Suprapubic skin (tissue), 4 donors: ENCODE results near the gene BLOC1S5.

Experiments
- CTCF ChIP-seq, 2 donors: fragments of 200-600 bp in 1 of 2; fragments of 450-650 bp in 1 of 2; sonication (generic) in 1 of 2; IDR thresholded peaks; one replicate each; pipeline ENCODE4 v1.5.1; 2016 to 2019; ENCODE audit warnings: antibody characterized with exemption in 2 of 2, mild to moderate bottlenecking in 1 of 2, moderate library complexity in 1 of 2
- EP300 ChIP-seq: sonication (generic); formaldehyde crosslinking; IDR thresholded peaks from one replicate; pipeline ENCODE4 v1.6.1; 2017; ENCODE audit warnings: antibody characterized with exemption
- POLR2A ChIP-seq, 2 donors: fragments of 450-650 bp; IDR thresholded peaks; one replicate each; pipeline ENCODE4 v1.6.1; 2017; ENCODE audit warnings: antibody characterized with exemption in 2 of 2, mild to moderate bottlenecking in 2 of 2, moderate library complexity in 2 of 2
- POLR2AphosphoS5 ChIP-seq, 3 donors: sonication (generic); formaldehyde crosslinking; IDR thresholded peaks; one replicate each; pipeline ENCODE4 v1.6.1; 2017; ENCODE audit warnings: antibody characterized with exemption in 3 of 3

- TF ChIP-seq POLR2AphosphoS5 (IDR thresholded peaks at IDR 0.05) (no peak), CTCF (IDR thresholded peaks at IDR 0.05) (no peak), POLR2A (IDR thresholded peaks at IDR 0.05) (no peak), EP300 (no peak)
These were observed 20.4 kb upstream of the BLOC1S5 start for GRCh38 chr6:8084586-8084985.
